ENCODE results near the gene C4orf50. TPM values are rescaled to one million over a fixed set of nuclear protein-coding genes. Genes with fewer than 3 reads are reported as not detected.

Gene C4orf50
- 0.34 and 0.38 TPM in 2 replicates for total RNA-seq (2013; cell fraction: nucleolus; rRNA removed)
- 0.06 and 0.11 TPM in 2 replicates for total RNA-seq (2014; rRNA removed)
- total RNA-seq (2014; rRNA removed; fragmentation: Illumina TruSeq; extraction: Trizol): 0.09 TPM in 2 replicates
- 0.05 and 0.08 TPM in 2 replicates for total RNA-seq (2021)
- polyA plus RNA-seq (2011; ENCODE audit: low read depth): 0.04 TPM
- polyA plus RNA-seq (2011; rRNA removed): 0.04 TPM in 2 replicates
- polyA plus RNA-seq (2011; cell fraction: cytosol; rRNA removed): 0.06 and 0.07 TPM in 2 replicates
- 0.19 TPM in 2 replicates for polyA plus RNA-seq (2011; cell fraction: nucleus; rRNA removed)
- 0.04 TPM in 2 replicates for polyA plus RNA-seq (2012)
- 0.04 TPM in 1 of 2 replicates, not detected in the other for polyA plus RNA-seq (2014; fragmentation: Illumina TruSeq; extraction: Trizol)
- polyA plus RNA-seq (2014; fragmentation: Nextera tagmentation; extraction: Ambion mirVana): not detected
- polyA plus RNA-seq (2014; rRNA removed): 0.04 and 0.11 TPM in 2 replicates
- under 1 TPM in 1 of 2 experiments, not detected in 1; 0.05 TPM for polyA plus RNA-seq (2016; fragmentation: Nextera tagmentation; extraction: Ambion mirVana)
- 0.15 and 0.21 TPM in 2 replicates for polyA minus RNA-seq (2011; rRNA and poly(A)+ RNA removed)
- polyA minus RNA-seq (2011; cell fraction: cytosol; rRNA and poly(A)+ RNA removed): not detected in 2 replicates
- 0.36 and 0.38 TPM in 2 replicates for polyA minus RNA-seq (2011; cell fraction: nucleus; rRNA and poly(A)+ RNA removed)
- Bru-seq, nascent RNA: percentile 16 among the genes with signal in this experiment
- percentile 20 among the genes with signal in this experiment for BruChase-seq, experiment 1, labeled RNA remaining after a 6-hour chase
- BruChase-seq, experiment 2, labeled RNA remaining after a 2-hour chase: percentile 20 among the genes with signal in this experiment
- long read RNA-seq, experiment 1, partial matches to known transcripts: 3 of 12 reads
- long read RNA-seq, experiment 1, other reads (novel, unspliced or antisense): 9 of 12 reads
- long read RNA-seq, experiment 2, partial matches to known transcripts: 6 of 11 reads
- long read RNA-seq, experiment 2, other reads (novel, unspliced or antisense): 5 of 11 reads

DNA sequence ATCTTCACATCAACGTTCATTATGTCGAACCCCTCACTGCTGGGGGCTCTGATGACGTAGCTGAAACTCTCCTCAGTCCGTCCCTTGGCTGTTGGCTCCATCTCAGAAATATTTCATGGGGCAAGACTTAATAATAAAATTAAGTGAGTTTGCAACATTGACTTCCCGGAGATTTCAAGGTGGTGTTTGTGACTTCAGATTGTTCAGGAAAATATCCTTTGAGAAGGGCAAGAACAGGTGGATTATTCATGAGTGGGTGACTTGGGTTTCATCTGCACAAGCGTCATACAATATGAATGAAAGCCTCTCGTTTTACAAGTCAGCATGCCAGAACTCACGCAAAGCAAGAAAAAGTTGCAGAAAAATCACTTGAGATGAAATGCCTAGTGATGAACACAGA is at the start of gene C4orf50:
C4orf50 (minus strand) TSS at position 101 of the 400 bp plus-strand sequence.
- Histone ChIP-seq H3K4me3 (no peak within 1 kb of the TSS), H3K4me2 (ENCODE audit: control insufficient read depth, insufficient read depth) (no peak within 1 kb of the TSS), H4K20me1 (ENCODE audit: control insufficient read depth, insufficient read depth) (no peaks in the 10 kb centered on the region), H3K36me3 (ENCODE audit: control insufficient read depth in 2 of 2, insufficient read depth in 2 of 2, low read length in 1 of 2) (no peaks in the 10 kb centered on the region), H2AFZ (ENCODE audit: control insufficient read depth, low read depth, low read length) (no peak within 1 kb of the TSS), H3K79me2 (ENCODE audit: control insufficient read depth, insufficient read depth, low read length) (no peaks in the 10 kb centered on the region), H3K9me3 (replicated peaks; ENCODE audit: control insufficient read depth, insufficient read depth, low read length) (no peaks in the 10 kb centered on the region), H3K27ac (ENCODE audit: control insufficient read depth, insufficient read depth) (no peak within 1 kb of the TSS), H3K27me3 (replicated peaks in 1 of 2; ENCODE audit: control insufficient read depth in 2 of 2, insufficient read depth in 2 of 2, low read length in 1 of 2) (no peaks in the 10 kb centered on the region; a peak in 1 of 4 replicates), H3K9ac (ENCODE audit: control insufficient read depth, insufficient read depth, low read length) (no peak within 1 kb of the TSS), H3K4me1 (ENCODE audit: control insufficient read depth, insufficient read depth, low read length) (no peaks in the 10 kb centered on the region)
- intact Hi-C loops (cut with micrococcal nuclease; ENCODE audit: unreplicated experiment): no loop called here
- ChIA-PET CTCF (interaction anchor here (3.2 kb wide), 1 partner anchor 21 kb away, joined by 19 read pairs; no protein-coding TSS in a partner anchor), POLR2A (no interaction called here), SMC1A (ENCODE audit: uncharacterized antibody, unreplicated experiment) (no interaction called here), RAD21 (ENCODE audit: unreplicated experiment) (no interaction called here)
- no peak for DNase-seq (ENCODE audit: low read depth, low spot score)
- 7% methylated on average over 8 of the region's 8 CpGs for WGBS (ENCODE audit: insufficient coverage, insufficient replicate concordance, low lambda C conversion rate, missing lambda C conversion rate)
- in situ Hi-C loops (cut with MboI): no loop called here
- no peak for ATAC-seq
- no TSS peak for BruUV-seq (replicated peaks)
- no peak for FAIRE-seq
- no peak for TF ChIP-seq EGR1 (IDR thresholded peaks at IDR 0.05; ENCODE audit: borderline replicate concordance in 1 of 2, low read depth in 2 of 2, low read length in 2 of 2)
- TF ChIP-seq, protein P1, sequence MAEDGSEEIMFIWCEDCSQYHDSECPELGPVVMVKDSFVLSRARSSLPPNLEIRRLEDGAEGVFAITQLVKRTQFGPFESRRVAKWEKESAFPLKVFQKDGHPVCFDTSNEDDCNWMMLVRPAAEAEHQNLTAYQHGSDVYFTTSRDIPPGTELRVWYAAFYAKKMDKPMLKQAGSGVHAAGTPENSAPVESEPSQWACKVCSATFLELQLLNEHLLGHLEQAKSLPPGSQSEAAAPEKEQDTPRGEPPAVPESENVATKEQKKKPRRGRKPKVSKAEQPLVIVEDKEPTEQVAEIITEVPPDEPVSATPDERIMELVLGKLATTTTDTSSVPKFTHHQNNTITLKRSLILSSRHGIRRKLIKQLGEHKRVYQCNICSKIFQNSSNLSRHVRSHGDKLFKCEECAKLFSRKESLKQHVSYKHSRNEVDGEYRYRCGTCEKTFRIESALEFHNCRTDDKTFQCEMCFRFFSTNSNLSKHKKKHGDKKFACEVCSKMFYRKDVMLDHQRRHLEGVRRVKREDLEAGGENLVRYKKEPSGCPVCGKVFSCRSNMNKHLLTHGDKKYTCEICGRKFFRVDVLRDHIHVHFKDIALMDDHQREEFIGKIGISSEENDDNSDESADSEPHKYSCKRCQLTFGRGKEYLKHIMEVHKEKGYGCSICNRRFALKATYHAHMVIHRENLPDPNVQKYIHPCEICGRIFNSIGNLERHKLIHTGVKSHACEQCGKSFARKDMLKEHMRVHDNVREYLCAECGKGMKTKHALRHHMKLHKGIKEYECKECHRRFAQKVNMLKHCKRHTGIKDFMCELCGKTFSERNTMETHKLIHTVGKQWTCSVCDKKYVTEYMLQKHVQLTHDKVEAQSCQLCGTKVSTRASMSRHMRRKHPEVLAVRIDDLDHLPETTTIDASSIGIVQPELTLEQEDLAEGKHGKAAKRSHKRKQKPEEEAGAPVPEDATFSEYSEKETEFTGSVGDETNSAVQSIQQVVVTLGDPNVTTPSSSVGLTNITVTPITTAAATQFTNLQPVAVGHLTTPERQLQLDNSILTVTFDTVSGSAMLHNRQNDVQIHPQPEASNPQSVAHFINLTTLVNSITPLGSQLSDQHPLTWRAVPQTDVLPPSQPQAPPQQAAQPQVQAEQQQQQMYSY (CRISPR knock-in tag; IDR thresholded peaks at IDR 0.05): no peak
- TF ChIP-seq, protein P2, sequence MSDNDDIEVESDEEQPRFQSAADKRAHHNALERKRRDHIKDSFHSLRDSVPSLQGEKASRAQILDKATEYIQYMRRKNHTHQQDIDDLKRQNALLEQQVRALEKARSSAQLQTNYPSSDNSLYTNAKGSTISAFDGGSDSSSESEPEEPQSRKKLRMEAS (IDR thresholded peaks at IDR 0.05; ENCODE audit: low read depth, low read length): no peak
- TF ChIP-seq SP1 (IDR thresholded peaks at IDR 0.05; ENCODE audit: low read depth, low read length): no peak
- TF ChIP-seq SMARCA5 (IDR thresholded peaks at IDR 0.05): no peak
- TF ChIP-seq NR2C1 (IDR thresholded peaks at IDR 0.05): no peak
- no peak for TF ChIP-seq RELA (IDR thresholded peaks at IDR 0.05; ENCODE audit: borderline replicate concordance, partially characterized antibody)
- no peak for TF ChIP-seq MTA2 (IDR thresholded peaks at IDR 0.05; ENCODE audit: low read depth)
- TF ChIP-seq CBFB (IDR thresholded peaks at IDR 0.05; ENCODE audit: low read depth): no peak
- TF ChIP-seq RAD51 (IDR thresholded peaks at IDR 0.05): no peak
- TF ChIP-seq JUND (IDR thresholded peaks at IDR 0.05; ENCODE audit: low read depth, low read length): no peak
- TF ChIP-seq ZNF24 (IDR thresholded peaks at IDR 0.05): no peak
- TF ChIP-seq BMI1 (IDR thresholded peaks at IDR 0.05; ENCODE audit: borderline replicate concordance): no peak
- no peak for TF ChIP-seq BHLHE40 (IDR thresholded peaks at IDR 0.05; ENCODE audit: borderline replicate concordance in 1 of 2, low read depth in 2 of 2, low read length in 1 of 2)
- TF ChIP-seq ZNF622 (IDR thresholded peaks at IDR 0.05): no peak
- TF ChIP-seq, protein P3, sequence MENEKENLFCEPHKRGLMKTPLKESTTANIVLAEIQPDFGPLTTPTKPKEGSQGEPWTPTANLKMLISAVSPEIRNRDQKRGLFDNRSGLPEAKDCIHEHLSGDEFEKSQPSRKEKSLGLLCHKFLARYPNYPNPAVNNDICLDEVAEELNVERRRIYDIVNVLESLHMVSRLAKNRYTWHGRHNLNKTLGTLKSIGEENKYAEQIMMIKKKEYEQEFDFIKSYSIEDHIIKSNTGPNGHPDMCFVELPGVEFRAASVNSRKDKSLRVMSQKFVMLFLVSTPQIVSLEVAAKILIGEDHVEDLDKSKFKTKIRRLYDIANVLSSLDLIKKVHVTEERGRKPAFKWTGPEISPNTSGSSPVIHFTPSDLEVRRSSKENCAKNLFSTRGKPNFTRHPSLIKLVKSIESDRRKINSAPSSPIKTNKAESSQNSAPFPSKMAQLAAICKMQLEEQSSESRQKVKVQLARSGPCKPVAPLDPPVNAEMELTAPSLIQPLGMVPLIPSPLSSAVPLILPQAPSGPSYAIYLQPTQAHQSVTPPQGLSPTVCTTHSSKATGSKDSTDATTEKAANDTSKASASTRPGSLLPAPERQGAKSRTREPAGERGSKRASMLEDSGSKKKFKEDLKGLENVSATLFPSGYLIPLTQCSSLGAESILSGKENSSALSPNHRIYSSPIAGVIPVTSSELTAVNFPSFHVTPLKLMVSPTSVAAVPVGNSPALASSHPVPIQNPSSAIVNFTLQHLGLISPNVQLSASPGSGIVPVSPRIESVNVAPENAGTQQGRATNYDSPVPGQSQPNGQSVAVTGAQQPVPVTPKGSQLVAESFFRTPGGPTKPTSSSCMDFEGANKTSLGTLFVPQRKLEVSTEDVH (IDR thresholded peaks at IDR 0.05; ENCODE audit: low read depth, partially characterized antibody): no peak

Data from GM12878 (cell line).